Gastrocnemius medialis (tissue), 4 donors: ENCODE measurements around the gene ITGA11.

Experiments
- CTCF ChIP-seq, 5 experiments: fragments of 450-650 bp in 3 of 5; fragments of 200-600 bp in 2 of 5; sonication (generic) in 2 of 5; IDR thresholded peaks in 4 of 5; conservative IDR thresholded peaks in 1 of 5; 1 replicate in 4 of 5; 2 replicates in 1 of 5; pipeline ENCODE4 v1.5.1; 2016 to 2019; ENCODE audit warnings: antibody characterized with exemption in 5 of 5, mild to moderate bottlenecking in 3 of 5, moderate library complexity in 3 of 5
- POLR2A ChIP-seq, 2 donors: fragments of 450-650 bp; IDR thresholded peaks; one replicate each; pipeline ENCODE4 v1.6.1; 2017; ENCODE audit warnings: antibody characterized with exemption in 2 of 2, mild to moderate bottlenecking in 2 of 2, moderate library complexity in 2 of 2

- TF ChIP-seq CTCF (IDR thresholded peaks at IDR 0.05 in 4 of 5, conservative IDR thresholded peaks at IDR 0.05 in 1 of 5) (no peak), POLR2A (IDR thresholded peaks at IDR 0.05) (no peak)
Measured at GRCh38 chr15:68268405-68268804, 163.6 kb downstream of the ITGA11 start.
